Testis (tissue), 3 donors: ENCODE measurements around the gene CPA4. TPM values are rescaled to one million over a fixed set of nuclear protein-coding genes. Genes with fewer than 3 reads are reported as not detected.

ENCODE experiments used
- DNase-seq: peaks from one replicate; pipeline ENCODE4 v3.0.0-alpha.2; 2019
- H3K27ac ChIP-seq, 2 donors: fragments of 200-600 bp; sonication (generic); one replicate each; pipeline ENCODE4 v1.5.1; 2019
- H3K27me3 ChIP-seq: fragments of 200-600 bp; sonication (generic); one replicate; pipeline ENCODE4 v1.5.1; 2019
- H3K36me3 ChIP-seq: fragments of 200-600 bp; sonication (generic); one replicate; pipeline ENCODE4 v1.5.1; 2017; ENCODE audit warnings: low read depth; ENCODE audit errors: missing control alignments
- H3K4me1 ChIP-seq: fragments of 200-600 bp; sonication (generic); one replicate; pipeline ENCODE4 v1.5.1; 2019
- H3K4me3 ChIP-seq, 2 donors: fragments of 200-600 bp; sonication (generic); one replicate each; pipeline ENCODE4 v1.5.1; 2017 to 2019
- H3K9me3 ChIP-seq: fragments of 200-600 bp; sonication (generic); one replicate; pipeline ENCODE4 v1.5.1; 2017
- CTCF ChIP-seq, 3 experiments: fragments of 450-650 bp in 2 of 3; fragments of 200-600 bp in 1 of 3; sonication (generic) in 1 of 3; IDR thresholded peaks; one replicate each; pipeline ENCODE4 v1.5.1; 2016 to 2019; ENCODE audit warnings: antibody characterized with exemption in 3 of 3, mild to moderate bottlenecking in 2 of 3, moderate library complexity in 1 of 3
- POLR2A ChIP-seq: fragments of 450-650 bp; IDR thresholded peaks from one replicate; pipeline ENCODE4 v1.6.1; 2017; ENCODE audit warnings: antibody characterized with exemption, mild to moderate bottlenecking, moderate library complexity
- WGBS, 2 donors: methylation state at CpG; one replicate each; pipeline ENCODE4 v1.1.5; 2018; 5-methylcytosine and 5-hydroxymethylcytosine counted together
- intact Hi-C: fragments of 100-400 bp; cut with DNase I; formaldehyde crosslinking; loops from one replicate; pipeline ENCODE4 v1.15.1; 2023; ENCODE audit warnings: low total_unique reads
- polyA plus RNA-seq: library from polyadenylated mRNA; stranded (reverse); fragments of 350-450 nt; fragmentation: Illumina TruSeq; extraction: RNeasy Lipid Tissue Mini Kit (QIAGEN cat#74804); gene quantifications from one replicate; pipeline ENCODE4 v1.2.3, GENCODE V29; 2014; ENCODE audit warnings: low read depth, low replicate concordance; ENCODE audit not compliant: insufficient read depth
- total RNA-seq, 2 donors: library from RNA; depleted of rRNA; stranded (reverse); fragments of >200 nt; gene quantifications; one replicate each; pipeline ENCODE4 v1.2.3, GENCODE V29; 2016

The CPA4 gene
- total and polyA plus RNA-seq, 3 donors from 2014 or later = 0.31 to 0.94 (median 0.68) TPM

GRCh38 chr7:130367088-130367755, 74.3 kb downstream of the CPA4 start:
- intact Hi-C loops = no loop called here
- H3K27ac ChIP-seq = no peak overlapping the region
- DNase-seq = no peak
- WGBS, 2 donors = 82 to 90% methylated on average over 13 of the region's 13 CpGs
- H3K36me3 ChIP-seq = no peaks in the 10 kb centered on the region
- TF ChIP-seq CTCF (IDR thresholded peaks at IDR 0.05) (no peak), POLR2A (no peak)
- no peak overlapping the region for H3K4me3 ChIP-seq
- no peaks in the 10 kb centered on the region for H3K27me3 ChIP-seq
- no peaks in the 10 kb centered on the region for H3K9me3 ChIP-seq
- H3K4me1 ChIP-seq = peaks cover 37% of the 10 kb centered on the region

- intact Hi-C loops = no loop called here
- H3K4me1 ChIP-seq = peaks cover 41% of the 10 kb centered on the region
- DNase-seq = no peak
These were observed 75.1 kb downstream of the CPA4 start for GRCh38 chr7:130367836-130368746.

GRCh38 chr7:130369110-130369711, 76.2 kb downstream of the CPA4 start:
- Histone ChIP-seq H3K36me3 (no peaks in the 10 kb centered on the region), H3K27me3 (no peaks in the 10 kb centered on the region), H3K9me3 (no peaks in the 10 kb centered on the region), H3K27ac (peak overlapping the region; percentile 18 to 59), H3K4me3 (no peak overlapping the region), H3K4me1 (peaks cover 50% of the 10 kb centered on the region)
- intact Hi-C loops = no loop called here
- 38 to 66% methylated on average over 10 of the region's 10 CpGs for WGBS, 2 donors
- no peak for DNase-seq
- no peak for TF ChIP-seq CTCF (IDR thresholded peaks at IDR 0.05)
- no peak for TF ChIP-seq POLR2A

More at GRCh38 chr7:130367836-130368746, 75.1 kb downstream of the CPA4 start:
- Histone ChIP-seq H3K27ac (peak overlapping the region in 1 of 2 donors; percentile 18), H3K36me3 (no peaks in the 10 kb centered on the region), H3K27me3 (no peaks in the 10 kb centered on the region), H3K4me3 (no peak overlapping the region), H3K9me3 (no peaks in the 10 kb centered on the region)
- TF ChIP-seq POLR2A = no peak
- no peak for TF ChIP-seq CTCF (IDR thresholded peaks at IDR 0.05)
- 82 to 93% methylated on average over 10 to 19 of the region's 19 CpGs for WGBS, 2 donors

GRCh38 chr7:130369831-130370550, 77.0 kb downstream of the CPA4 start:
- peaks cover 50% of the 10 kb centered on the region for H3K4me1 ChIP-seq
- DNase-seq = no peak
- 55 to 62% methylated on average over 3 of the region's 3 CpGs for WGBS, 2 donors

More at GRCh38 chr7:130369831-130370550, 77.0 kb downstream of the CPA4 start:
- TF ChIP-seq CTCF (IDR thresholded peaks at IDR 0.05) (no peak), POLR2A (no peak)
- Histone ChIP-seq H3K9me3 (no peaks in the 10 kb centered on the region), H3K27ac (peak overlapping the region in 1 of 2 donors; percentile 61), H3K36me3 (no peaks in the 10 kb centered on the region), H3K27me3 (no peaks in the 10 kb centered on the region), H3K4me3 (no peak overlapping the region)
- intact Hi-C loops = no loop called here
